Endothelial cell of umbilical vein (primary cell): ENCODE results near the gene LMAN1L. TPM values are rescaled to one million over a fixed set of nuclear protein-coding genes. Genes with fewer than 3 reads are reported as not detected.

Experiments used
- BruUV-seq: library from RNA; stranded (reverse); fragments of 400-500 nt; replicated peaks from 2 replicates; lab custom pipeline; 2021; lab: Mats Ljungman, UMichigan
- CTCF ChIA-PET: fragments of 300-600, 350-600 bp; sonication (Branson Sonifier 250); formaldehyde crosslinking; loops from one replicate; lab custom pipeline; 2021; ENCODE audit warnings: antibody characterized with exemption, inconsistent platforms; lab: Charles Lee
- POLR2A ChIA-PET: fragments of 300-600, 350-600 bp; sonication (Branson Sonifier 250); formaldehyde crosslinking; loops from one replicate; lab custom pipeline; 2021; ENCODE audit warnings: antibody characterized with exemption, inconsistent platforms; lab: Charles Lee
- DNase-seq: peaks from one replicate; pipeline ENCODE4 v3.0.0-alpha.2; 2011; ENCODE audit warnings: low read depth, low spot score
- FAIRE-seq: peaks from 2 replicates; lab custom pipeline; 2011; peaks lifted over from hg19 to GRCh38; lab: Jason Lieb, UNC
- H2AFZ ChIP-seq: 2 replicates; pipeline ENCODE4 v1.6.0; 2012; ENCODE audit warnings: low read depth, low read length, control low read depth, inconsistent platforms
- H3K27ac ChIP-seq: 2 replicates; pipeline ENCODE4 v1.5.1; 2011; ENCODE audit warnings: low read depth, mild to moderate bottlenecking, control low read depth, low read length, moderate library complexity; ENCODE audit not compliant: insufficient read depth
- H3K27me3 ChIP-seq, 2 experiments: 2 replicates each; pipeline versions ENCODE4 v1.6.0 to v1.6.1; 2011; ENCODE audit warnings: low read length in 2 of 2, mixed read lengths in 1 of 2; ENCODE audit not compliant: control insufficient read depth in 2 of 2, insufficient read depth in 2 of 2
- H3K36me3 ChIP-seq, 2 experiments: 2 replicates in 1 of 2; 3 replicates in 1 of 2; pipeline ENCODE4 v1.5.1; 2011; ENCODE audit warnings: low read length in 2 of 2, mild to moderate bottlenecking in 1 of 2, moderate library complexity in 1 of 2; ENCODE audit not compliant: control insufficient read depth in 2 of 2, insufficient read depth in 2 of 2; ENCODE audit errors: extremely low read depth in 1 of 2
- H3K4me1 ChIP-seq: 3 replicates; pipeline ENCODE4 v1.5.1; 2011; ENCODE audit warnings: mild to moderate bottlenecking, low read length; ENCODE audit not compliant: control insufficient read depth, insufficient read depth; ENCODE audit errors: extremely low read depth
- H3K4me2 ChIP-seq: 2 replicates; pipeline ENCODE4 v1.6.1; 2011; ENCODE audit warnings: low read length, control low read depth, mixed read lengths; ENCODE audit not compliant: insufficient read depth
- H3K4me3 ChIP-seq, 3 experiments: fragments of 200-600 bp in 1 of 3; sonication (generic), shearing (Covaris generic) in 1 of 3; replicated peaks in 1 of 3; 2 replicates each; pipeline ENCODE4 v1.5.1; 2011 to 2016; ENCODE audit warnings: control low read depth in 3 of 3, low read length in 3 of 3, mild to moderate bottlenecking in 2 of 3, inconsistent platforms in 1 of 3, low read depth in 1 of 3, moderate library complexity in 1 of 3; ENCODE audit not compliant: insufficient read depth in 1 of 3
- H3K79me2 ChIP-seq: 2 replicates; pipeline ENCODE4 v1.6.0; 2012; ENCODE audit warnings: low read length, inconsistent platforms; ENCODE audit not compliant: control insufficient read depth, insufficient read depth
- H3K9ac ChIP-seq: replicated peaks from 2 replicates; pipeline ENCODE3; 2011; ENCODE audit warnings: low read length, control low read depth; ENCODE audit not compliant: insufficient read depth; ENCODE audit errors: extremely low read depth
- H3K9me1 ChIP-seq: replicated peaks from 3 replicates; pipeline ENCODE4 v1.6.0; 2011; ENCODE audit warnings: mild to moderate bottlenecking, low read length; ENCODE audit not compliant: control insufficient read depth, insufficient read depth; ENCODE audit errors: extremely low read depth
- H3K9me3 ChIP-seq: replicated peaks from 2 replicates; pipeline ENCODE4 v1.5.1; 2012; ENCODE audit warnings: low read length, inconsistent platforms; ENCODE audit not compliant: control insufficient read depth, insufficient read depth
- H4K20me1 ChIP-seq: replicated peaks from 2 replicates; pipeline ENCODE3; 2011; ENCODE audit warnings: mild to moderate bottlenecking, low read length; ENCODE audit not compliant: control insufficient read depth, insufficient read depth; ENCODE audit errors: extremely low read depth
- CTCF ChIP-seq, 2 donors: IDR thresholded peaks; 1 replicate in 1 of 2; 2 replicates in 1 of 2; pipeline ENCODE4 v1.5.1; 2011; ENCODE audit warnings: low read length in 2 of 2, mild to moderate bottlenecking in 2 of 2, moderate library complexity in 2 of 2, control low read depth in 1 of 2, inconsistent platforms in 1 of 2, low read depth in 1 of 2; ENCODE audit not compliant: insufficient read depth in 1 of 2; ENCODE audit errors: extremely low read depth in 1 of 2
- EZH2 ChIP-seq: IDR thresholded peaks from 2 replicates; pipeline ENCODE4 v1.6.1; 2012; ENCODE audit warnings: borderline replicate concordance, low read depth, mild to moderate bottlenecking, moderate library complexity, low read length, inconsistent platforms; ENCODE audit not compliant: severe bottlenecking
- FOS ChIP-seq: IDR thresholded peaks from 2 replicates; pipeline ENCODE4 v1.6.1; 2011; ENCODE audit warnings: mild to moderate bottlenecking, low read length, moderate library complexity, borderline replicate concordance; ENCODE audit not compliant: insufficient read depth
- GATA2 ChIP-seq: IDR thresholded peaks from 2 replicates; pipeline ENCODE4 v1.7.0; 2011; ENCODE audit warnings: low read depth, mild to moderate bottlenecking, moderate library complexity, mixed read lengths, low read length; ENCODE audit not compliant: insufficient read length, insufficient read depth
- JUN ChIP-seq: IDR thresholded peaks from 2 replicates; pipeline ENCODE4 v1.6.1; 2011; ENCODE audit warnings: borderline replicate concordance, low read depth; ENCODE audit not compliant: insufficient read length, insufficient read depth
- MAX ChIP-seq: IDR thresholded peaks from 2 replicates; pipeline ENCODE4 v1.6.1; 2011; ENCODE audit not compliant: insufficient read depth, insufficient read length
- MYC ChIP-seq: IDR thresholded peaks from one replicate; pipeline ENCODE4 v1.6.1; 2011; ENCODE audit warnings: mild to moderate bottlenecking, low read depth, low read length
- POLR2A ChIP-seq: IDR thresholded peaks from 2 replicates; pipeline ENCODE4 v1.6.1; 2012; ENCODE audit warnings: low read depth, mild to moderate bottlenecking, control low read depth, low read length
- POLR2AphosphoS5 ChIP-seq: IDR thresholded peaks from 2 replicates; pipeline ENCODE4 v1.6.1; 2012; ENCODE audit warnings: low read depth, mild to moderate bottlenecking, control low read depth, low read length, moderate library complexity; ENCODE audit not compliant: insufficient read depth
- dilution Hi-C: fragments of 300-500 bp; cut with MboI; formaldehyde crosslinking; loops from one replicate; pipeline ENCODE4 v1.15.0; 2019; ENCODE audit warnings: low sequenced_read_pairs; ENCODE audit not compliant: extremely low pct_ligation_motif_present
- intact Hi-C: fragments of 100-400 bp; cut with micrococcal nuclease; formaldehyde crosslinking; loops from one replicate; pipeline ENCODE4 v1.10.0; 2022
- polyA plus RNA-seq, 4 experiments: library from polyadenylated mRNA; depleted of rRNA in 3 of 4; stranded (reverse) in 3 of 4; unstranded in 1 of 4; fragments of >200 nt; gene quantifications; 2 replicates each; pipeline versions ENCODE4 v1.2.1 to v1.2.3, GENCODE V29; 2011 to 2012; ENCODE audit warnings: missing spikeins in 1 of 4
- total RNA-seq: library from RNA; stranded (reverse); gene quantifications from 2 replicates; pipeline ENCODE4 v1.2.3, GENCODE V29; 2021

LMAN1L gene
- total and polyA plus RNA-seq, 2 donors (not counting 3 experiments of a cell fraction or from before 2014, with no cell fraction given): not detected

- Histone ChIP-seq H3K4me3 (no peak overlapping the region), H3K9me1 (no peaks in the 10 kb centered on the region), H3K27me3 (no peaks in the 10 kb centered on the region), H3K36me3 (peaks cover 11 to 48% of the 10 kb centered on the region in 2 experiments), H3K9me3 (no peaks in the 10 kb centered on the region), H2AFZ (no peak overlapping the region), H4K20me1 (no peaks in the 10 kb centered on the region), H3K4me1 (no peaks in the 10 kb centered on the region), H3K79me2 (peaks cover 6% of the 10 kb centered on the region), H3K4me2 (no peak overlapping the region), H3K27ac (no peak overlapping the region), H3K9ac (no peak overlapping the region)
- intact Hi-C loops (no loop called here), dilution Hi-C loops (no loop called here)
- TF ChIP-seq MAX: no peak
- no peak for TF ChIP-seq MYC
- no peak for TF ChIP-seq POLR2A
- TF ChIP-seq CTCF (IDR thresholded peaks at IDR 0.05; ENCODE audit: extremely low read depth in 1 of 2, insufficient read depth in 1 of 2, low read depth in 1 of 2, low read length in 2 of 2): no peak
- no peak for TF ChIP-seq FOS
- TF ChIP-seq GATA2: no peak
- no peak for TF ChIP-seq JUN
- TF ChIP-seq POLR2AphosphoS5: no peak
- TF ChIP-seq EZH2: no peak
- ChIA-PET CTCF (interaction anchor here (3.6 kb wide), 1 partner anchor 47 kb away, joined by 14 read pairs; no protein-coding TSS in a partner anchor), POLR2A (no interaction called here)
- no TSS peak for BruUV-seq
- FAIRE-seq: no peak
- no peak for DNase-seq
Observed at GRCh38 chr15:74854453-74855022, 41.9 kb downstream of the LMAN1L start.
